IgD-negative memory B cell (primary cell): ENCODE data around the gene GPR84. TPM values are rescaled to one million over a fixed set of nuclear protein-coding genes. Genes with fewer than 3 reads are reported as not detected.
A peak's percentile ranks its signal among the peaks of the same experiment; 100 is the strongest.

Source experiments
- H3K27ac Mint-ChIP-seq, 3 donors: one replicate each; pipeline ENCODE4 v1.8.0; 2020 to 2022; ENCODE audit warnings: mild to moderate bottlenecking in 3 of 3, mixed read lengths in 3 of 3, moderate library complexity in 1 of 3
- H3K27me3 Mint-ChIP-seq: one replicate; pipeline ENCODE4 v1.8.0; 2021; ENCODE audit warnings: mixed read lengths
- H3K36me3 Mint-ChIP-seq: one replicate; pipeline ENCODE4 v1.8.0; 2020; ENCODE audit warnings: mild to moderate bottlenecking, mixed read lengths
- H3K4me1 Mint-ChIP-seq, 3 donors: one replicate each; pipeline ENCODE4 v1.8.0; 2020 to 2022; ENCODE audit warnings: mixed read lengths in 3 of 3, mild to moderate bottlenecking in 1 of 3
- H3K4me3 Mint-ChIP-seq, 4 donors: one replicate each; pipeline ENCODE4 v1.8.0; 2020 to 2022; ENCODE audit warnings: mild to moderate bottlenecking in 4 of 4, mixed read lengths in 4 of 4, moderate library complexity in 3 of 4
- H3K9me3 Mint-ChIP-seq, 3 donors: one replicate each; pipeline ENCODE4 v1.8.0; 2020 to 2021; ENCODE audit warnings: mixed read lengths in 3 of 3, mild to moderate bottlenecking in 1 of 3
- polyA plus RNA-seq: library from polyadenylated mRNA; unstranded; fragments of 300-500 nt; fragmentation: Illumina TruSeq; gene quantifications from one replicate; pipeline ENCODE4 v1.2.3, GENCODE V29; 2021

The GPR84 gene
- polyA plus RNA-seq, 1 donor from 2014 or later = not detected

GRCh38 chr12:54386403-54387113, 22.3 kb upstream of the GPR84 start:
- peak overlapping the region in 2 of 3 donors; percentile 15 to 85 for H3K27ac Mint-ChIP-seq
- H3K4me1 Mint-ChIP-seq = peaks cover 23 to 30% (median 28%) of the 10 kb centered on the region in 3 donors

GRCh38 chr12:54385251-54385914, 21.1 kb upstream of the GPR84 start:
- Mint-ChIP-seq H3K4me1 (peaks cover 27 to 30% (median 28%) of the 10 kb centered on the region in 3 donors), H3K27me3 (no peaks in the 10 kb centered on the region), H3K9me3 (no peaks in the 10 kb centered on the region), H3K4me3 (peak overlapping the region in 2 of 4 donors; percentile 74 to 79), H3K36me3 (no peaks in the 10 kb centered on the region), H3K27ac (peak overlapping the region; percentile 5 to 82 (median 53))

More at GRCh38 chr12:54386403-54387113, 22.3 kb upstream of the GPR84 start:
- Mint-ChIP-seq H3K36me3 (no peaks in the 10 kb centered on the region), H3K27me3 (no peaks in the 10 kb centered on the region), H3K9me3 (no peaks in the 10 kb centered on the region), H3K4me3 (peak overlapping the region in 1 of 4 donors; percentile 41)

GRCh38 chr12:54384591-54385041, 20.3 kb upstream of the GPR84 start, which contains the start of gene ZNF385A:
ZNF385A (minus strand) TSS chr12:54384733; CDS start chr12:54384514, 219 bp downstream.
- peak within 1 kb of the TSS; percentile 5 to 82 (median 78) for H3K27ac Mint-ChIP-seq
- H3K27me3 Mint-ChIP-seq = peaks cover 2% of the 10 kb centered on the region
- peaks cover 3% of the 10 kb centered on the region for H3K36me3 Mint-ChIP-seq
- peak within 1 kb of the TSS in 2 of 4 donors; percentile 79 to 82 for H3K4me3 Mint-ChIP-seq
- no peaks in the 10 kb centered on the region for H3K9me3 Mint-ChIP-seq
- H3K4me1 Mint-ChIP-seq = peaks cover 25 to 31% (median 27%) of the 10 kb centered on the region in 3 donors

DNA sequence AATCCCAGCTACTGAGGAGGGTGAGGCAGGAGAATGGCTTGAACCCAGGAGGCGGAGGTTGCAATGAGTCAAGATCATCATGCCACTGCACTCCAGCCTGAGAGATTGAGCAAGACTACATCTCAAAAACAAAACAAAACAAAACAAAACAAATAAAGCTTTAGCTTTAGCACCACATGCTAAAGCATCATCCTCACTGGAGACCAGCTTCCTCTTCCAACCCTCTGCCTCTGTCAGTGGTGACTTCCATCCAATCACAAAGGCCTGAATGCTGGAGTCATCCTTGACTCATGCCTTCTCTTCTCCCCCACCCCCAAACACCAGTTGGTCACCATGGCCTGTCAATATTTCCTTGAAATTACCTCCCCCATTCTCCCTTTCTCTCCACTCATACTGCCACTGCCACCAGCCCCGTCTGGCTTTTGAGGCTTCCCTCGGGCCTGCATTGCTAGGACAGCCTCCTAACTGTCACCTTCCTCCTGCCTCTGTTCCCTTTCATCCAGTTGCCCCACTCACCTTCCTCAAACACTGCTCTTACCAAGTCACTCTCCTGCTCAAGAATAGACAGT, 18.8 kb upstream of the GPR84 start:
- Mint-ChIP-seq H3K27me3 (peaks cover 3% of the 10 kb centered on the region), H3K36me3 (peaks cover 4% of the 10 kb centered on the region), H3K4me1 (peaks cover 27 to 37% (median 29%) of the 10 kb centered on the region in 3 donors), H3K9me3 (no peaks in the 10 kb centered on the region), H3K27ac (peak overlapping the region in 2 of 3 donors; percentile 41 to 82), H3K4me3 (no peak overlapping the region)

GRCh38 chr12:54381136-54381535, 16.9 kb upstream of the GPR84 start:
- Mint-ChIP-seq H3K9me3 (no peaks in the 10 kb centered on the region), H3K4me3 (no peak overlapping the region), H3K4me1 (peaks cover 24 to 32% (median 24%) of the 10 kb centered on the region in 3 donors), H3K27ac (no peak overlapping the region), H3K36me3 (peaks cover 4% of the 10 kb centered on the region), H3K27me3 (peaks cover 3% of the 10 kb centered on the region)

DNA sequence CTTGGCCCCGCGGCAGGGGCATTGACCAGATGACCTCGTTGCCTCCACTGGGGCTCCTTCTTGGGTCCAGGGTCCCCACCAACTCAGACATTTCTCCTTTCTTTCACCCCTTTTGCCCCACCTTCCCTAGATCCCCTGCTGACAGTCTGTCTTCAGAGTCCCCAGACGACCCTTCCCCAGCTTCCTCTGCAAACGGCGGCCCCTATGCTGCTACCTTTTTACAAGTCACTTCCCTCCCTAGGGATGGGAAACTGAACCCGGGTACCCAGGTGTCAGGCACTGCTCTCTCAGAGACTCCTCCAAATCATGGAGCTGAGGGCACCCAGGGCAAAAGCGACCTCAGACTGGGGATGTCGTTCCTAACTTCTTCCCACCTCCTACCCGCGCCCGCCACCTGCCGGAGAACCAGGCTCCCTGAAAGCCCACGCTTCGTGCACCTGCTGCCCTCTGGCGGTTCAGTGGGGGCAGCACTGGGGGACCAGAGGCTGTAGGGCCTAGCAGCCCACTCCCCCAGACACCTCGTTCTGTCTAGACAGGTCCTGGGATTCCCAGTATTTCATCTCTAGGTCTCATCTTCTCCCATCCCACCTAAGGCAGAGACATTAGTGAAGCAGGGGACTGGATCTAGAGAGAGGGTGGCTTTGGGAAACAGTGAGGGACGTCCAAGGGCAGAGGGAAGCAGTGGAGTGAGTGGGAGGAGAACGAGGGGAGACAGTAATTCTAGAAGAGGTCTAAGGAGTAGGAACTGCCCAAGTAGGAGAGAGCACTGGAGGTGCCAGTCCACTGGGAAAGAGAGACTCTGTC, 15.3 kb upstream of the GPR84 start:
- no peaks in the 10 kb centered on the region for H3K9me3 Mint-ChIP-seq
- H3K4me3 Mint-ChIP-seq = peak overlapping the region in 3 of 4 donors; percentile 44 to 83 (median 51)
- peaks cover 3% of the 10 kb centered on the region for H3K27me3 Mint-ChIP-seq
- H3K36me3 Mint-ChIP-seq = peaks cover 4% of the 10 kb centered on the region
- peaks cover 14 to 22% (median 15%) of the 10 kb centered on the region in 3 donors for H3K4me1 Mint-ChIP-seq
- H3K27ac Mint-ChIP-seq = no peak overlapping the region

DNA sequence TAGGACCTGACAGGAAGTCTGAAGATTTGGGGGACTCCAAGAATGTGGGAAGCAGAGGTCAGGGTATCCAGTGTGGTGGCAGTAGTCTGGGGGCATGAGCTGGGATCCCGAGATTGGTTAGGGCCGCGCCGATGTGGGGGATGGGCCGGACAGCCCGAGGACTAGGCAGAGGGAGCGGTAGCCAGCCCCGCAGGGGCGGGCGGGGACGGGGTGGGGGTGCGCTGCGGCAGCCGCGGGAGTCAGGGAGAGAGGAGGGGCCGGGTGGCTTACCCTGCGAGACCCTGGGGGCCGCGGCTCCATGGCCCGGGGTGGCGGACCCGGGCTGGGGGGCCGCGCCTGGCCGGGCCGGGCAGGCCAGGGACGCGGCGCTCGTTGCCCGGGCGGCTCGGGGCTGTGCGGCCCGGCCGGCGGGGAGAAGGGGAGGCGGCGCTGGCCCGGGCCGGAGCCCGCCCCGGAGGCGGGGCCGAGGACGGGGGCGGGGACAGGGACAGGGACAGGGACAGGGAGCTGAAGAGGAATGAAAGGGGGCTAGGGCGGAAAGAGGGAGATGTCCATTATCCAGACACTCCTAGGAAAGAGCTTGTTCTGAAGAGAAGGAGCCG, 14.6 kb upstream of the GPR84 start:
- no peak overlapping the region for H3K27ac Mint-ChIP-seq
- peaks cover 4% of the 10 kb centered on the region for H3K36me3 Mint-ChIP-seq
- no peaks in the 10 kb centered on the region for H3K9me3 Mint-ChIP-seq
- H3K27me3 Mint-ChIP-seq = peaks cover 3% of the 10 kb centered on the region
- H3K4me3 Mint-ChIP-seq = peak overlapping the region in 3 of 4 donors; percentile 44 to 80 (median 51)
- H3K4me1 Mint-ChIP-seq = peaks cover 8 to 15% (median 11%) of the 10 kb centered on the region in 3 donors

GRCh38 chr12:54377797-54378515, 13.7 kb upstream of the GPR84 start:
- Mint-ChIP-seq H3K27ac (no peak overlapping the region), H3K36me3 (peaks cover 4% of the 10 kb centered on the region), H3K9me3 (no peaks in the 10 kb centered on the region), H3K4me3 (peak overlapping the region in 1 of 4 donors; percentile 72), H3K27me3 (peaks cover 3% of the 10 kb centered on the region), H3K4me1 (peaks cover 7 to 13% (median 11%) of the 10 kb centered on the region in 3 donors)

DNA sequence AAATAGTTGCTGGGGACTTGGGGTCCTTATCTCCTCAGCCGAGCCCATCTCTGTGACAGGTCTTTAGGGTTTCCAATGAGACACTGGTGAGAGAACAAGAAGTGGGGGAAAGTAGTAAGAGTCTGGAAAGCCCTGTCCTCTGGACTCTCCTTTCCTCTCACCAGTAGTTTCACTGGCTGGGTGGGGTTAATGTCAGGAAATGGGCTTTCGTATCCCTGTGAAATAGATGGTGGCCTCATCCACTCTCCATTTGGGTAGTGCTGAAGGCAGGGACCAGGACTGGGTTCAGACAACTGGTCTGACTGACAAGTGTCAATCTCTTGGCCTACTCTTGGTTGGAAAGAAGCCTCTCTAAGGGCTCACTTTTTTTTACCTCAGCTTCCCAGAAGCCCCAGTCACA, 12.7 kb upstream of the GPR84 start:
- no peak overlapping the region for H3K27ac Mint-ChIP-seq

DNA sequence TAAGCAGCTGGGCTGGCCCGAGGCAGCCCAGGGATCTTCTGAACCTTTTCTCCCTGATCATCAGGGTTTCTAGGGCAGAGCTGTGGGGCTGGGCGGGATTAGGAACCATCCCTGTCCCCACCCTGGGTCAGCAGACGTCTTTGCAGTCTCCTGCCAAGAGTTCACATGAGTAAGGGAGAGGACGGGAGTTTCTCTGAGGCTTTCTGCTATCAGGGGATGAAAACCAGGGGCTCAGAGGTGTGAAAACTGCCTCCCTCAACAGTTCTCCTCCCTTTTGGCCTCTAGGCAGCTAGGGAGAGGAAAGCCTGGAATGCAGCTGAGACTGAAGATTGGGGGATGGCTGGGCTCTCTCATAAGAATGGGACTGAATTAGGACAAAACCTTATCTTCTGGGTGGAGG, 12.3 kb upstream of the GPR84 start:
- Mint-ChIP-seq H3K27me3 (peaks cover 3% of the 10 kb centered on the region), H3K27ac (peak overlapping the region in 1 of 3 donors; percentile 68), H3K4me1 (peaks cover 7 to 13% (median 9%) of the 10 kb centered on the region in 3 donors), H3K36me3 (peaks cover 4% of the 10 kb centered on the region), H3K9me3 (no peaks in the 10 kb centered on the region), H3K4me3 (no peak overlapping the region)

More for the DNA sequence above, 12.7 kb upstream of the GPR84 start:
- Mint-ChIP-seq H3K4me3 (peak overlapping the region in 1 of 4 donors; percentile 72), H3K36me3 (peaks cover 4% of the 10 kb centered on the region), H3K9me3 (no peaks in the 10 kb centered on the region), H3K4me1 (peaks cover 7 to 13% (median 11%) of the 10 kb centered on the region in 3 donors), H3K27me3 (peaks cover 3% of the 10 kb centered on the region)

DNA sequence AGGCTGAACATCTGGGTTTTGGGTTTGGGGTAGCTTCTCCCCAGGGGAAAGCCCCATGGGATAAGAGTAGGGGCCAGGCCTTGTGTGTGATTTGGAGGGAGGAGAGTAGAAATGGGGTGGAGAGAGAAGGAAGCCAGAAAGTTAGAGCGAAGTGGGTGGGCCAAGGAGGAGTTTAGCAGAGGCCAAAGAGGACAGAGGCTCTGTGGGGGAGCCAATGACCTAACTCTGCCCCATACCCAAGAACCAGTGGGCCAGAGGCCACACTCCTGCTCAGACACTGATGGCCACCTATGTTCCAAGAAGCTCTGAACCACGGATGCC, 10.9 kb upstream of the GPR84 start:
- Mint-ChIP-seq H3K27ac (no peak overlapping the region), H3K36me3 (peaks cover 4% of the 10 kb centered on the region), H3K4me3 (no peak overlapping the region), H3K9me3 (no peaks in the 10 kb centered on the region), H3K27me3 (peaks cover 3% of the 10 kb centered on the region), H3K4me1 (peaks cover 5 to 13% (median 7%) of the 10 kb centered on the region in 3 donors)

- Mint-ChIP-seq H3K4me1 (peaks cover 3 to 10% (median 5%) of the 10 kb centered on the region in 3 donors), H3K27me3 (peaks cover 2% of the 10 kb centered on the region), H3K36me3 (peaks cover 2% of the 10 kb centered on the region), H3K9me3 (no peaks in the 10 kb centered on the region), H3K27ac (no peak overlapping the region), H3K4me3 (no peak overlapping the region)
Observed at GRCh38 chr12:54374562-54375258, 10.4 kb upstream of the GPR84 start.
